Kidney epithelial cell (primary cell): ENCODE results near the gene USP5. TPM values are rescaled to one million over a fixed set of nuclear protein-coding genes. Genes with fewer than 3 reads are reported as not detected.

Experiments
- DNase-seq: peaks from one replicate; pipeline ENCODE4 v3.0.0-alpha.2; 2010; ENCODE audit warnings: low read depth
- H3K27me3 ChIP-seq: 2 replicates; pipeline ENCODE4 v1.6.0; 2011; ENCODE audit warnings: low read length; ENCODE audit not compliant: control insufficient read depth, insufficient read depth
- H3K36me3 ChIP-seq: 2 replicates; pipeline ENCODE4 v1.5.1; 2011; ENCODE audit warnings: low read length; ENCODE audit not compliant: control insufficient read depth, insufficient read depth
- H3K4me3 ChIP-seq: 2 replicates; pipeline ENCODE4 v1.5.1; 2011; ENCODE audit warnings: low read depth, mild to moderate bottlenecking, control low read depth, low read length
- total RNA-seq: library from RNA; depleted of rRNA; stranded (reverse); fragments of >200 nt; gene quantifications from 2 replicates; pipeline ENCODE4 v1.2.3, GENCODE V29; 2015
- TF ChIP-seq, protein P1 (sequence below): IDR thresholded peaks from 2 replicates; pipeline ENCODE4 v1.5.1; 2011; ENCODE audit warnings: mild to moderate bottlenecking, moderate library complexity, low read length, control low read depth, inconsistent platforms; ENCODE audit not compliant: insufficient read depth, poor library complexity, severe bottlenecking

Gene USP5, protein sequence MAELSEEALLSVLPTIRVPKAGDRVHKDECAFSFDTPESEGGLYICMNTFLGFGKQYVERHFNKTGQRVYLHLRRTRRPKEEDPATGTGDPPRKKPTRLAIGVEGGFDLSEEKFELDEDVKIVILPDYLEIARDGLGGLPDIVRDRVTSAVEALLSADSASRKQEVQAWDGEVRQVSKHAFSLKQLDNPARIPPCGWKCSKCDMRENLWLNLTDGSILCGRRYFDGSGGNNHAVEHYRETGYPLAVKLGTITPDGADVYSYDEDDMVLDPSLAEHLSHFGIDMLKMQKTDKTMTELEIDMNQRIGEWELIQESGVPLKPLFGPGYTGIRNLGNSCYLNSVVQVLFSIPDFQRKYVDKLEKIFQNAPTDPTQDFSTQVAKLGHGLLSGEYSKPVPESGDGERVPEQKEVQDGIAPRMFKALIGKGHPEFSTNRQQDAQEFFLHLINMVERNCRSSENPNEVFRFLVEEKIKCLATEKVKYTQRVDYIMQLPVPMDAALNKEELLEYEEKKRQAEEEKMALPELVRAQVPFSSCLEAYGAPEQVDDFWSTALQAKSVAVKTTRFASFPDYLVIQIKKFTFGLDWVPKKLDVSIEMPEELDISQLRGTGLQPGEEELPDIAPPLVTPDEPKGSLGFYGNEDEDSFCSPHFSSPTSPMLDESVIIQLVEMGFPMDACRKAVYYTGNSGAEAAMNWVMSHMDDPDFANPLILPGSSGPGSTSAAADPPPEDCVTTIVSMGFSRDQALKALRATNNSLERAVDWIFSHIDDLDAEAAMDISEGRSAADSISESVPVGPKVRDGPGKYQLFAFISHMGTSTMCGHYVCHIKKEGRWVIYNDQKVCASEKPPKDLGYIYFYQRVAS
- total RNA-seq, result 70.1 and 77.2 TPM in 2 replicates

DNA sequence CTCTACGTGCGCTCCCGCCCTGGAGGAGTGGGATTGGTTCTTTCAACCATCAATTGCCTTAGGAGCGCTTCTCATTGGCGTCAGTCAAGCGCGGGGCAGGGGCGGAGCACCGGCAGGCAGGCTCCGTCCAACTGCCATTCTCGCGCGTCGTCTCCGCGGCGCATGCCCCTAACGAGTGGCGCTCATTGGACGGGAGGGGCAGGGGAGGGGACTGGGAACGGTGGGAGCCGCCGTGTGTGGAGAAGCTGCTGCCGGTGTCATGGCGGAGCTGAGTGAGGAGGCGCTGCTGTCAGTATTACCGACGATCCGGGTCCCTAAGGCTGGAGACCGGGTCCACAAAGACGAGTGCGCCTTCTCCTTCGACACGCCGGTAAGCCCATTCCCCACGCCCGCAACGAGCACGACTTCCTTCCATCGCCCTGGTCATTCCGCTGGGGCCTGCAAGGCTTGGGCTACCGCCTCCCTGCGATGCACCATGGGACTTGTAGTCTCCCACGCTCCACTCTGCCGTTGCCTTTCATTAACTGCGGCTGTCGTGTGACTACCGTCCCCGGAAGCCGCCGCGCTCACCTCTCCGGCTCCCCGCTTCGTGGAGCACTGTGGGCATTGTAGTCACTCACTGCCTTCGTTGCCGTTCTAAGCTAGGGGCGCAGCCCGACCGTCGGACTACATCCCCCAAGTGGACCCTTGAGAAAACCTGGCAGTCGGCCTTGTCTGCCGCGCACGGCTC lies at the start of gene USP5:
USP5 (plus strand) TSS at position 230 of the 730 bp plus-strand sequence; CDS start at position 260, 30 bp downstream.
- TF ChIP-seq, protein P1, sequence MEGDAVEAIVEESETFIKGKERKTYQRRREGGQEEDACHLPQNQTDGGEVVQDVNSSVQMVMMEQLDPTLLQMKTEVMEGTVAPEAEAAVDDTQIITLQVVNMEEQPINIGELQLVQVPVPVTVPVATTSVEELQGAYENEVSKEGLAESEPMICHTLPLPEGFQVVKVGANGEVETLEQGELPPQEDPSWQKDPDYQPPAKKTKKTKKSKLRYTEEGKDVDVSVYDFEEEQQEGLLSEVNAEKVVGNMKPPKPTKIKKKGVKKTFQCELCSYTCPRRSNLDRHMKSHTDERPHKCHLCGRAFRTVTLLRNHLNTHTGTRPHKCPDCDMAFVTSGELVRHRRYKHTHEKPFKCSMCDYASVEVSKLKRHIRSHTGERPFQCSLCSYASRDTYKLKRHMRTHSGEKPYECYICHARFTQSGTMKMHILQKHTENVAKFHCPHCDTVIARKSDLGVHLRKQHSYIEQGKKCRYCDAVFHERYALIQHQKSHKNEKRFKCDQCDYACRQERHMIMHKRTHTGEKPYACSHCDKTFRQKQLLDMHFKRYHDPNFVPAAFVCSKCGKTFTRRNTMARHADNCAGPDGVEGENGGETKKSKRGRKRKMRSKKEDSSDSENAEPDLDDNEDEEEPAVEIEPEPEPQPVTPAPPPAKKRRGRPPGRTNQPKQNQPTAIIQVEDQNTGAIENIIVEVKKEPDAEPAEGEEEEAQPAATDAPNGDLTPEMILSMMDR, result no peak
- peak within 1 kb of the TSS; percentile 95 for H3K4me3 ChIP-seq
- DNase-seq, result peak; percentile 99

DNA sequence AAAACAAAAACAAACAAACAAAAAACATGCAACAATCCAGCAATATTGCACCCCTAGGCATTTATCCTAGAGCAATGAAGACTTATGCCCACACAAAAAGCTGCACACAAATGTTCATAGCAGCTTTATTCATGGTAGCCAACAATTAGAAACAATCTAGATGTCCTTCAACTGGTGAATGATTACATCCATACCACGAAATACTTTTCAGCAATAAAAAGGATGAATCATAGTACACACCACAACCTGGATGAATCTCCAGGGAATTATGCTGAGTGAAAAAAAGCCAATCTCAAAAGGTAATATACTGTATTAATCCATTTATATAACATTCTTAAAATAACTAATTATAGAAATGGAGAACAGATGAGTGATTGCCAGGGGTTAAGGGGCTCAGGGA lies 44.8 kb upstream of the USP5 start:
- DNase-seq, result no peak
- Histone ChIP-seq H3K4me3 (no peak overlapping the region), H3K36me3 (no peaks in the 10 kb centered on the region), H3K27me3 (peaks cover 3% of the 10 kb centered on the region)
- TF ChIP-seq, protein P1, result no peak

More for the DNA sequence above, at the start of gene USP5:
- peaks cover 3% of the 10 kb centered on the region for H3K36me3 ChIP-seq
- no peaks in the 10 kb centered on the region for H3K27me3 ChIP-seq

DNA sequence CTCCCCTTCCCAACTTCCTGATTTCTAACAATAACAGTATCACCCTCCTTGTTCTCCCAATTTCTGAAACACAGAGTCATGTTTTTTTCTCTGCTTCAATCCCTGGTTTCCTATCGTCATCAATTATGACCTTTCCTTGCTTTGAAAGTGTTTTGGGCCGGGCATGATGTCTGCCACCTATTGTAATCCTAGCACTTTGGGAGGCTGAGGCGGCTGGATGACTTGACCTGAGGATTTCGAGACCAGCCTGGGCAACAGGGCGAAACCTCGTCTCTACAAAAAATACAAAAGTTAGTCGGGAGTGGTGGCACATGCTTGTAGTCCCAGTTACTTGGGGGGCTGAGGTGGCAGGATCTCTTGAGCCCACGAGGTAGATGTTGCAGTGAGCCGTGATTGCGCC lies 42.9 kb upstream of the USP5 start:
- H3K27me3 ChIP-seq, result peaks cover 3% of the 10 kb centered on the region
- no peak overlapping the region for H3K4me3 ChIP-seq
- TF ChIP-seq, protein P1, result no peak
- no peak for DNase-seq
- no peaks in the 10 kb centered on the region for H3K36me3 ChIP-seq

DNA sequence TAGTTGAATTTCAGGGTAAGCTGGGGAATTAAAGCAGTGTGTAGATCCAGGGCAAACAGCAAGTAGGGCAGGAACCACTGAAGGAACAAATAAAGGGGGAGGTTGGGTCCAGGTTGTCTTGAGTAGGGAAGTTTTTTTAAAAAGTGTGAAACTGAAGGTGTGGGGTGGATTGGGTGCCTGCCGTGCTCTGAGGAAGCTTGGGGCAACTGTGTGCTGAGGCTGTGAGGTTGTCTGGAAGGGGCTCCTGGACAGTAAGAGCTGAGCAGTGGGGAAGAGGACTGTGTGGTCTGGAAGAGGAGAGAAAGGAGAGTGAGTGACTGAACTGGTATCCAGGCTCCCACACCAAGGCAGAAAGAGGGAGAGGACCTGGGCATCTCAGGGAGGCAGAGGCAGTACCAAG lies 41.2 kb upstream of the USP5 start:
- no peak for DNase-seq
- H3K27me3 ChIP-seq, result peaks cover 9% of the 10 kb centered on the region
- TF ChIP-seq, protein P1, result no peak

DNA sequence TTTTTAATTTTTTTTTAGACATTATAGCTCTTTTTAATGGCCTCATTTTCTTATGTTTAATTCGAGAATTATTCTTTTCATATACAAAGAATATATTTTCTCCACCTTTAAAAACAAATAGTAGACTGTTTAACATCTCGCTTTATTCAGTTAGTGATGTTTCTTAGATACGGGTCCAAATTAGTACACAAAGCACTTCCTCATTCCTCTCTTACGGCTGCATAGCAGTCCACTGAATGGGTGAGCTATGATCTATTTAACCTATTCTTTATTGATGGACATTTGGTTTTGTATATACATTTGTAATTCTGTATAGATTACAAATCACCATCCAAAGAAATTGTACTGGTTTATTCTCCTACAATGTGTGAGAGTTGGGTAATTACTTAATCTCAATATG lies 38.6 kb upstream of the USP5 start:
- no peak for DNase-seq
- Histone ChIP-seq H3K27me3 (peaks cover 9% of the 10 kb centered on the region), H3K36me3 (no peaks in the 10 kb centered on the region), H3K4me3 (no peak overlapping the region)
- TF ChIP-seq, protein P1, result no peak

More for the DNA sequence above, 41.2 kb upstream of the USP5 start:
- Histone ChIP-seq H3K4me3 (no peak overlapping the region), H3K36me3 (no peaks in the 10 kb centered on the region)
